WERI-Rb-1 (cell line): ENCODE measurements around the gene PITPNB.

Experiments
- DNase-seq: peaks from one replicate; pipeline ENCODE4 v3.0.0-alpha.2; 2020
- H3K27ac ChIP-seq: fragments of 250-450 bp; sonication (Bioruptor Pico); 2 replicates; pipeline ENCODE4 v1.5.1; 2020; ENCODE audit warnings: mild to moderate bottlenecking, moderate library complexity
- H3K27me3 ChIP-seq: fragments of 250-450 bp; sonication (Bioruptor Pico); 2 replicates; pipeline ENCODE4 v1.5.1; 2021; ENCODE audit warnings: mild to moderate bottlenecking, low read depth, moderate library complexity; ENCODE audit not compliant: insufficient read depth, severe bottlenecking
- H3K36me3 ChIP-seq: fragments of 250-450 bp; sonication (Bioruptor Pico); 2 replicates; pipeline ENCODE4 v1.5.1; 2020; ENCODE audit warnings: mild to moderate bottlenecking, moderate library complexity
- H3K4me3 ChIP-seq: 2 replicates; pipeline ENCODE4 v1.5.1; 2011; ENCODE audit warnings: low read depth, mild to moderate bottlenecking, control low read depth, low read length
- H3K9me3 ChIP-seq: fragments of 250-450 bp; sonication (Bioruptor Pico); 2 replicates; pipeline ENCODE4 v1.5.1; 2021; ENCODE audit warnings: mild to moderate bottlenecking, moderate library complexity; ENCODE audit not compliant: severe bottlenecking
- TF ChIP-seq, protein P1 (sequence below): IDR thresholded peaks from 2 replicates; pipeline ENCODE4 v1.5.1; 2011; ENCODE audit warnings: low read depth, mild to moderate bottlenecking, control low read depth, inconsistent platforms, low read length

Gene PITPNB

DNA sequence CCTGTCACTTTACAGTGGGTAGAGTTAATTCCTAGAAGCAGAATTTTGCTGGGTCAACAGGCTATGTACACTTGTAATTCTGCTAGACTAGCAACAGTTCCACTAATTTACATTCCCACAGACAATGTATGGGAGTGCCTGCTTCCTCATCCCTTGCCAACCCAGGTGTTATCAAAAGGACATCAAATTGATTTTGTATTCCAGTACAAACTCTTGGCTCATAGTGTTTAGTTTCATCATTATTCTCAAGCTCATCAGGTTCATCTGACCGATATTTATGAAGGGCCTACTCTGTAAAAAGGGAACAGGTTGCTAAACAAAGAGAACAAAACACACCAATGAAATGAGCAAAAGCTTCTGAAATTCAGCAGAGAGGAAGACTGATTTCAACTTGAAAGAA, 30.7 kb downstream of the PITPNB start:
- H3K4me3 ChIP-seq = no peak overlapping the region
- no peaks in the 10 kb centered on the region for H3K27me3 ChIP-seq
- H3K27ac ChIP-seq = no peak overlapping the region
- TF ChIP-seq, protein P1, sequence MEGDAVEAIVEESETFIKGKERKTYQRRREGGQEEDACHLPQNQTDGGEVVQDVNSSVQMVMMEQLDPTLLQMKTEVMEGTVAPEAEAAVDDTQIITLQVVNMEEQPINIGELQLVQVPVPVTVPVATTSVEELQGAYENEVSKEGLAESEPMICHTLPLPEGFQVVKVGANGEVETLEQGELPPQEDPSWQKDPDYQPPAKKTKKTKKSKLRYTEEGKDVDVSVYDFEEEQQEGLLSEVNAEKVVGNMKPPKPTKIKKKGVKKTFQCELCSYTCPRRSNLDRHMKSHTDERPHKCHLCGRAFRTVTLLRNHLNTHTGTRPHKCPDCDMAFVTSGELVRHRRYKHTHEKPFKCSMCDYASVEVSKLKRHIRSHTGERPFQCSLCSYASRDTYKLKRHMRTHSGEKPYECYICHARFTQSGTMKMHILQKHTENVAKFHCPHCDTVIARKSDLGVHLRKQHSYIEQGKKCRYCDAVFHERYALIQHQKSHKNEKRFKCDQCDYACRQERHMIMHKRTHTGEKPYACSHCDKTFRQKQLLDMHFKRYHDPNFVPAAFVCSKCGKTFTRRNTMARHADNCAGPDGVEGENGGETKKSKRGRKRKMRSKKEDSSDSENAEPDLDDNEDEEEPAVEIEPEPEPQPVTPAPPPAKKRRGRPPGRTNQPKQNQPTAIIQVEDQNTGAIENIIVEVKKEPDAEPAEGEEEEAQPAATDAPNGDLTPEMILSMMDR = no peak
- no peak for DNase-seq
- no peaks in the 10 kb centered on the region for H3K9me3 ChIP-seq
- H3K36me3 ChIP-seq = peaks cover 37% of the 10 kb centered on the region

DNA sequence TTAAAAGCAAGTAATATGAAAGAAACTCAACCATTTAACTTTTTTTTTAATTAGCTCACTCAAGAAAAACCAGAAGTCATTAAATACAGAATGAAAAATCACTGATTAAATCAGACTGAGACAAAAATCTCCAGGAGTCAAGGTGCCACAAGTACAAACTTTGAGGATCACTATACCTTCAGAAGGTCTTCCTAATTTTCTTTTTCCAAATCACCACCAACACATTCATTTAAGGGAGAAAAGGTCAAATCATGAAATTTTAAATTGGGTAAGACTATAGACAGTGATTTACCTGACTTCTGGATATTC, 32.3 kb downstream of the PITPNB start:
- DNase-seq = no peak
- TF ChIP-seq, protein P1 = no peak
- Histone ChIP-seq H3K9me3 (no peaks in the 10 kb centered on the region), H3K4me3 (no peak overlapping the region), H3K36me3 (peaks cover 26% of the 10 kb centered on the region), H3K27ac (peak overlapping the region; percentile 63), H3K27me3 (no peaks in the 10 kb centered on the region)

DNA sequence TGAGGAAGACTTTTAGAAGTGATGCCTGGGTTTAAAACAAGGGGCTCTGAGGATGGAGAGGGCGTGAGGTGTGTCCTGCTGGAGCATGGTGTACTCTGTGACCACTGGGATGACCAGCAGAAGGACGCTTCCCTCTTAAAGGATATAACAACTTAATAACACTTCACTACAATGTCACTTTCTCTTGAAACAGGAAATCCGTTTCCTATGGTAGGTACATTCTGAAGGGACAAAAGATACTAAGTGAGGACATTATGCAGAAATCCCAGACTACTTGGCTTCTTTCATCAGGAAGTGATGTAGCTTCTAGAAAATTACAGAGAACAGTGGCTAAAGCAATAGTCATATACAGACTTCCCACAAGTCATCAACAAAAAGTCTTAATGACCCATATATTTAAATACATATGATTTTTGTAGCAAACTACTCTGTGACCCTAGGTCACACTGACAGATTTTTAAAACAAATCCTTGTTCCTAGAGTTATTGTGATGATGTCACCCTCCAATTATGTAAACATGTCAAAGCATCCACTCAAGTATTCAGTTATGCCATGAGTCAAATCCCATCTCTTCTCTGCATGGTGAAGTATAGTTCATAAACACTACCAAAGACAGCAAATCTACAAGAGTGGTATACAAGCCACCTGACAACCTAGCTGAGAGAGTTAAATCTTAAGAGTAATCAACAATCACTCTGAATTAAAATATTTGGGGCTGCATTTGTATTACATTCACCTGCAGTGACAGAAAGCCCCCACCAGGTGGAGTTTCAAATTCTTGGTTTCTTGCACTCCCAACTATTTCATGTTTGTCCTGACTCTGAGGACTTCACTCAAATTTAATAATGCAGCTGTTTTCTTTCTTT, 32.8 kb downstream of the PITPNB start:
- H3K27ac ChIP-seq = no peak overlapping the region
- peak; percentile 34 for DNase-seq

DNA sequence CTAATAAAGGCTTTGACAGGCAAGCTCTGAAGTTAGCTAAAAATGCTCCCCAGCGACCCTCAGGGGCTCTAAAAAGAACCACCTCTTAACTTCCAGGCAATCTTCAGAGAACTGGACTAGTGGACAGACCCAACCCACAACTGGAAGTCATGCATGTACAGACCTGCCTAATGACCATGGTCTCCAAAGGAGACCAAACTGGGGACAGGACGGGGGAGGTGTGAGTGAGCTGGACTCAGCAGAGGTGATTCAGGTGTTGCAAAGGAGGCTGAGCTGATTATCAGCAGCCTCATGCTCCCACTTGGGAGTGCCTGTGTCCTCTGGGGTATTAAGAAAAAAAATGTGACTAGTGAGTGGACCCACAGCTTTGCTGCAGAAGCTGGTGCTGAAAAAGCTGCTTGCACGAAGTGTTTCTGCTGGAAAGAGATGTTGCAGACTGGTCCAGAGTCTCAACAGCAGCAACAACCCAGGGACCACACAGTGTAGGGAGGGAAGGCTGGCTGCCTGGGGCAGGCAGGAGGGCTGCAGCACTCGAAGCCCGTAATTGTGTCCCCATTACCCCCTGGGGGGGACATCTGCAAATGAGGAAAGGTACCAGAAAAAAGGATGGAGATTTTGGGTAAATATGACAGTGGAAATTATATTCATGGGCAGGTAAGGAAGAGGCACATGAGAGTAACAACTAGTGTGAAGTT, 35.3 kb downstream of the PITPNB start:
- Histone ChIP-seq H3K4me3 (no peak overlapping the region), H3K27me3 (no peaks in the 10 kb centered on the region), H3K36me3 (peaks cover 8% of the 10 kb centered on the region), H3K9me3 (no peaks in the 10 kb centered on the region), H3K27ac (peak overlapping the region; percentile 41)
- peak; percentile 70 for DNase-seq
- TF ChIP-seq, protein P1 = no peak

More for the DNA sequence above, 32.8 kb downstream of the PITPNB start:
- TF ChIP-seq, protein P1 = peak; percentile 38; the same call in 1 of the 2 replicates
- Histone ChIP-seq H3K27me3 (no peaks in the 10 kb centered on the region), H3K9me3 (no peaks in the 10 kb centered on the region), H3K36me3 (peaks cover 20% of the 10 kb centered on the region), H3K4me3 (no peak overlapping the region)

DNA sequence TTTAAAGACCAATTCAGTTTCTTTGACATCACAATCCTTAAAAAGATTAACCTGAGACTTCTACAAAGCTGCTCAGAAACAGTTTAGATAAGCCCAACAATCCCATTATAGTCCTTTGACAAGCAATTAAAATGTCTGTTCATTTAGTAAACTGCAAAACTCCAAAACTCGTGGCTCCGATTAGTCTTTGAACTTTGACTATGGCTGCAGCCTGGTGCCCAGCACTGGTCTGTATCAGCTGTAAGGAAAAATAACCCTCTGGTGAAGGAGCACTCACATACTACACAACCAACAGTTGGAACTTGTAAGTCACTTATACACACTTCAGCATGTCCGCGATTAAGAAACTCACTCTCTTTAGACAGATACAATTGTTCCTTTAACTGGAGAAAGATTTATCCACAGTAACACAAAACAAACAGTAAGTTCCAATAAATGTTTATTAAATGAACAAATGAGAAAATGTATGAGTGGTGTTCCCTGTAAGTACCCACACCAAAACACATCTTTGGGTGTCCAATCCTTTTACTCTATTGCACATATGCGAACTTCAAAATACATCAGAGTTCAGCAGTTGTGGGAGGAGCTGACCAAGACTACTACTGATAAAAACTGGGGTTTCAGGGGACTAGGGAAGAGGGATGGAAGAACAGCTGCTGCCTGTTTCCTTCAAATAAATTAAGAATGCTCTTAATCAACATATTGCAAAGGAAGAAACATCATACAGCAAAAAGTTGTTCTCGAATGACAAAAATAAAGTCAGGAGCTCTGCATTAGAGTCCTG, 36.4 kb downstream of the PITPNB start:
- H3K4me3 ChIP-seq = no peak overlapping the region
- peaks cover 8% of the 10 kb centered on the region for H3K36me3 ChIP-seq
- no peaks in the 10 kb centered on the region for H3K27me3 ChIP-seq
- no peak for DNase-seq
- no peaks in the 10 kb centered on the region for H3K9me3 ChIP-seq
- H3K27ac ChIP-seq = peak overlapping the region; percentile 41
- TF ChIP-seq, protein P1 = no peak
